NCI-H187 (cell line): ENCODE data around the gene SEMA3A.

Experiments used
- DNase-seq, 2 experiments: peaks; one replicate each; lab custom pipeline; 2025; lab: John Stamatoyannopoulos, UW

The SEMA3A gene

DNA sequence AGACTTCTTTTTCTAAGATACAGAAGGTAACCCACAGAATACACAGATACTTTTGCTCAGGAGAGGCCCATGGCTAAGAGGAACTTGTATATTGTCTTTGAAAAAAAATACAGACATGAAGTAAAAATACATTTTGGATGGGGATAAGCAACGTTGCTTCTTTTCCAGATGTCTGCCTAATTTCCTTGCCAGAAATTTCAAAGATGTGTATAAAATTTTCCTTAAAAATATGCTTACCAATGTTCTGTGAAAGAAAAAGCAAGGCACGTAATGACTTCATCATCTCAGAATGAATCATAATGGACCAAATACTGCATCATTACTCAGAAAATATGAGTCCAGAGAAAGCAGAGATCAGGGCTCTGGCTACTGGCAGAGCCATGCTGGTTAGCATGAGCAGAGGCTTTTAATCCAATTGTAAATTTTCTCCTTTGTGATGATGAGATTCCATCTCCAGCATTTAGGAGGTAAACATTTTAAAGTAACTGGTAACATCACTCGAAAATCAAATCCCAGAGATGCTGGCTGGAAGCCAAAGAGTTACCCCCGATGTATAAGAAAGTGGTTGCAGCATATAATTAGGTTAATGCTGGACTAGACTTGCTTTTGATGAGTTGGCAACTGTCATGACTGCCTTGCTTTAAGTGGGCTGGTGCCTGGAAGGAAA is 272.5 kb downstream of the SEMA3A start:
- DNase-seq: no peak

GRCh38 chr7:83921271-83921940 is 273.2 kb downstream of the SEMA3A start:
- no peak for DNase-seq

GRCh38 chr7:83918142-83918541 is 276.4 kb downstream of the SEMA3A start:
- no peak for DNase-seq

DNA sequence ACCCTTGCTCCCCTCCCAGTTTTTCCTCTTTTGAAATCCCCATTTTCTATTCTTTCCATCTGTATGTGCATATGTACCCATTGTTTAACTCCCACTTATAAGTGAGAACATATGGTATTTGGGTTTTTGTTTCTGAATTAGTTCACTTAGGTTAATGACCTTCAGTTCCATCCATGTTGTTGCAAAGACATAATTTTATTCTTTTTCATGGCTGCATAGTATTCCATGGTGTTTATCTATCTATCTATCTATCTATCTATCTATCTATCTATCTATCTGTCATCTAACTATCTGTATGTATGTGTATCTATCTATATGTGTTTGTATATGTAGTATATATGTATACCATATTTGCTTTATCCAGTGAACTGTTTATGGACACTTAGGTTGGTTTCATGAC is 281.4 kb downstream of the SEMA3A start:
- DNase-seq: no peak

GRCh38 chr7:83908526-83908925 is 286.1 kb downstream of the SEMA3A start:
- no peak for DNase-seq
